Caco-2 (cell line): ENCODE results near the gene PSD2. TPM values are rescaled to one million over a fixed set of nuclear protein-coding genes. Genes with fewer than 3 reads are reported as not detected.

ENCODE experiments used
- BruUV-seq: library from RNA; stranded (reverse); fragments of 400-500 nt; replicated peaks from 2 replicates; lab custom pipeline; 2021; lab: Mats Ljungman, UMichigan
- CTCF ChIA-PET: fragments of 300-600 bp; sonication (Branson Sonifier 250); formaldehyde crosslinking; loops from one replicate; lab custom pipeline; 2022; ENCODE audit warnings: antibody characterized with exemption; lab: Charles Lee
- POLR2A ChIA-PET: fragments of 300-600 bp; sonication (Branson Sonifier 250); formaldehyde crosslinking; loops from one replicate; lab custom pipeline; 2022; ENCODE audit warnings: antibody characterized with exemption; lab: Charles Lee
- DNase-seq, 2 experiments: peaks; one replicate each; pipeline versions ENCODE4 v3.0.0 to v3.0.0-alpha.2; 2020 to 2022
- H3K27me3 ChIP-seq: replicated peaks from 2 replicates; pipeline ENCODE4 v1.6.0; 2011; ENCODE audit warnings: low read length; ENCODE audit not compliant: control insufficient read depth, insufficient read depth
- H3K36me3 ChIP-seq: 2 replicates; pipeline ENCODE4 v1.5.1; 2011; ENCODE audit warnings: low read length; ENCODE audit not compliant: control insufficient read depth, insufficient read depth
- H3K4me1 ChIP-seq: fragments of 250-450 bp; sonication (Bioruptor Pico); 2 replicates; pipeline ENCODE4 v1.5.1; 2020; ENCODE audit warnings: mild to moderate bottlenecking
- H3K4me3 ChIP-seq: 2 replicates; pipeline ENCODE4 v1.5.1; 2011; ENCODE audit warnings: low read depth, mild to moderate bottlenecking, control low read depth, low read length
- H3K9me3 ChIP-seq: fragments of 250-450 bp; sonication (Bioruptor Pico); 2 replicates; pipeline ENCODE4 v1.5.1; 2020; ENCODE audit warnings: mild to moderate bottlenecking, moderate library complexity
- H3K27ac Mint-ChIP-seq: one replicate; pipeline ENCODE4 v1.8.0; 2022; ENCODE audit warnings: mixed read lengths; ENCODE audit not compliant: unreplicated experiment
- H3K27me3 Mint-ChIP-seq: one replicate; pipeline ENCODE4 v1.8.0; 2022; ENCODE audit warnings: mixed read lengths; ENCODE audit not compliant: insufficient read depth, unreplicated experiment
- H3K36me3 Mint-ChIP-seq: one replicate; pipeline ENCODE4 v1.8.0; 2022; ENCODE audit warnings: mild to moderate bottlenecking, mixed read lengths; ENCODE audit not compliant: insufficient read depth, unreplicated experiment
- H3K4me1 Mint-ChIP-seq: one replicate; pipeline ENCODE4 v1.8.0; 2022; ENCODE audit warnings: low read depth, mixed read lengths; ENCODE audit not compliant: unreplicated experiment
- H3K4me3 Mint-ChIP-seq: one replicate; pipeline ENCODE4 v1.8.0; 2022; ENCODE audit warnings: mild to moderate bottlenecking, moderate library complexity, mixed read lengths; ENCODE audit not compliant: unreplicated experiment
- H3K9me3 Mint-ChIP-seq: one replicate; pipeline ENCODE4 v1.8.0; 2022; ENCODE audit warnings: mixed read lengths; ENCODE audit not compliant: unreplicated experiment
- intact Hi-C: fragments of 100-400 bp; cut with micrococcal nuclease; formaldehyde crosslinking; loops from one replicate; pipeline ENCODE4 v1.10.0; 2022; ENCODE audit not compliant: unreplicated experiment
- total RNA-seq: library from RNA; stranded (reverse); gene quantifications from 2 replicates; pipeline ENCODE4 v1.2.3, GENCODE V29; 2022
- TF ChIP-seq, protein P1 (sequence below), 2 experiments: fragments of 200-600 bp in 1 of 2; IDR thresholded peaks; 1 replicate in 1 of 2; 2 replicates in 1 of 2; pipeline versions ENCODE4 v1.5.1 to v1.8.0; 2011 to 2022; ENCODE audit warnings: antibody characterized with exemption in 1 of 2, control low read depth in 1 of 2, inconsistent platforms in 1 of 2, low read depth in 1 of 2, low read length in 1 of 2, mild to moderate bottlenecking in 1 of 2, moderate library complexity in 1 of 2; ENCODE audit not compliant: insufficient read depth in 1 of 2, severe bottlenecking in 1 of 2, unreplicated experiment in 1 of 2

The PSD2 gene
- total RNA-seq, 1 experiment from 2014 or later = 0.09 TPM

DNA sequence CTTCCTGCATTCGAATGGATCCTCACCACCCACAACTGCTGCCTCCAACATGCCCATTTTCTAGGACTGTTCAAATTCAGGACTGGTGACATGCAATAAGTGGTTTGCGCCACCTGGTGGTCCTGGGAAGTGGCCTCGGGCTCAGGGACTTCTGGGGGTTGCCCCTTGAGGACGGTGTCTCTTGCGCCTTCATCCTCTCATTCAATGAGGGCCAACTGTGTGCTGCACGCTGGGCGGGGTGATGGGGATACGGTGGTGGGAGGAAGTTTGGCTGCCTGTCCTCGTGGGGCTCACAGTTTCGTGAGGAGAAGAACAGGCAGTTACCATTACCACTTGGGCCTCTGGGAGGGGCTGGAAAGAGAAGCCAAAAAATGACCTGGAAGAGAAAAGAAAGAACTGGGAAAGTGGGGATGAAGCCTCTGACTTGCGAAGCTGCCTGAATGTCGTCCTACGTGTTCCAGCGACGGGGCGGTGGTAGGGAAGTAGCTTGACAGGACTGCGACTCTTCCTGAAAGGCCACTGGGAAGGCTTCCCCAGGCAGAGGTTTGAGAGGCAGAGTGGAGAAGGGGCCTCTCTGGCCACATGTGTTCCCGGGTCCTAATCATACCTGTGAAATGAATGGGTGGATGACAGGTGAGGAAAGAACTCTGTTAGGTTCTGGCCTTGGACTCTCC lies 49.0 kb downstream of the PSD2 start:
- ChIA-PET CTCF (interaction anchor here (1.1 to 1.5 kb wide), 2 partner anchors 57 to 58 kb away, joined by 4 to 6 read pairs; no protein-coding TSS in a partner anchor), POLR2A (no interaction called here)
- no peak overlapping the region for H3K4me3 Mint-ChIP-seq

DNA sequence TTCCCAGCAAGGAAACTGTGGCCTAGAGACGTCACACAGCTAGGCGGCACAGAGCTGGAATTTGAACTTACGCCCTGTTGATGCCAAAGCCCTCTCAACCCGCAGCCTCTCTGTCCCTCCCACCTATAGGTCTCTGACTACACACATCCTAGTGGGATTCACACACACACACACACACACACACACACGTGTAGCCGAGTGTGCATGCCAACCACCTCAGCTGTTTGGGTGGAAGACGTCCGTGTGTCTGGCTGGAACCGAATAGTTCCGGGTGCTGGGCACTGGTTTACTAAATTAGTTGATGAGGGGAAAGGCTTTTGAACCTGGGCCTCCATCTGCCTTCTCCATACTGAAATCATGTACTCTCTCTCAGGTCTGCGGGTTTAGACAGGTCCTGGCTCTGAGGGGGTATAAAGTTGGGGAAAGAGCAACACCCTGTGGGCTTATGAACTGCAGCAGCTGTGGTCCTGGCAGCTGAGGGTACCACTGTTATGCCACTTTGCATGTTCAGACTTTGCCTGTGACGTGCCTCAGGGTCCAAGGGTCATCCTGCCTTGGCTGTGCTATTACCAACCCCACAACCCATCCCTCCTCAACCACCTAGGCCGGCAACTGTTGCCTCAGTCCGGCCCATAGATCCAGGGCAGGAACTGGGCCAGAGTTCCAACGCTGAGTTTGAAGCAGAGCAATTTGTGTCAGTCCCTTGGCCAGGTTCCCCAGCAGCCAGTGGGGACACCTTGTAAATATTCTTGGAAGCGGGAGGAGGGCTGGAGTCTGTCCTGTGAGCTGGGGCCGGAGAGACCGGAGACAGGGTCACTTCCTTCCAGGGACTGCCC lies 50.5 kb downstream of the PSD2 start:
- DNase-seq = no peak
- ChIA-PET POLR2A (no interaction called here), CTCF (interaction anchor here (0.7 to 1.7 kb wide), 3 partner anchors 59 to 258 kb away, joined by 3 to 8 read pairs (median 4); no protein-coding TSS in a partner anchor)
- TF ChIP-seq, protein P1, sequence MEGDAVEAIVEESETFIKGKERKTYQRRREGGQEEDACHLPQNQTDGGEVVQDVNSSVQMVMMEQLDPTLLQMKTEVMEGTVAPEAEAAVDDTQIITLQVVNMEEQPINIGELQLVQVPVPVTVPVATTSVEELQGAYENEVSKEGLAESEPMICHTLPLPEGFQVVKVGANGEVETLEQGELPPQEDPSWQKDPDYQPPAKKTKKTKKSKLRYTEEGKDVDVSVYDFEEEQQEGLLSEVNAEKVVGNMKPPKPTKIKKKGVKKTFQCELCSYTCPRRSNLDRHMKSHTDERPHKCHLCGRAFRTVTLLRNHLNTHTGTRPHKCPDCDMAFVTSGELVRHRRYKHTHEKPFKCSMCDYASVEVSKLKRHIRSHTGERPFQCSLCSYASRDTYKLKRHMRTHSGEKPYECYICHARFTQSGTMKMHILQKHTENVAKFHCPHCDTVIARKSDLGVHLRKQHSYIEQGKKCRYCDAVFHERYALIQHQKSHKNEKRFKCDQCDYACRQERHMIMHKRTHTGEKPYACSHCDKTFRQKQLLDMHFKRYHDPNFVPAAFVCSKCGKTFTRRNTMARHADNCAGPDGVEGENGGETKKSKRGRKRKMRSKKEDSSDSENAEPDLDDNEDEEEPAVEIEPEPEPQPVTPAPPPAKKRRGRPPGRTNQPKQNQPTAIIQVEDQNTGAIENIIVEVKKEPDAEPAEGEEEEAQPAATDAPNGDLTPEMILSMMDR (IDR thresholded peaks at IDR 0.05; ENCODE audit: insufficient read depth in 1 of 2, low read depth in 1 of 2, low read length in 1 of 2, severe bottlenecking in 1 of 2, unreplicated experiment in 1 of 2) = no peak
- H3K4me3 Mint-ChIP-seq = no peak overlapping the region
- BruUV-seq = no TSS peak
- no peaks in the 10 kb centered on the region for H3K36me3 ChIP-seq
- no peak overlapping the region for H3K4me3 ChIP-seq
- H3K4me1 Mint-ChIP-seq = no peaks in the 10 kb centered on the region
- no peaks in the 10 kb centered on the region for H3K9me3 ChIP-seq
- intact Hi-C loops = no loop called here
- H3K27me3 Mint-ChIP-seq = peaks cover 19% of the 10 kb centered on the region
- H3K9me3 Mint-ChIP-seq = no peaks in the 10 kb centered on the region
- H3K36me3 Mint-ChIP-seq = no peaks in the 10 kb centered on the region
- no peaks in the 10 kb centered on the region for H3K4me1 ChIP-seq
- H3K27me3 ChIP-seq = peaks cover 1% of the 10 kb centered on the region; the same call in 1 of the 2 replicates
- no peak overlapping the region for H3K27ac Mint-ChIP-seq

More for the DNA sequence above, 49.0 kb downstream of the PSD2 start:
- TF ChIP-seq, protein P1 (IDR thresholded peaks at IDR 0.05; ENCODE audit: insufficient read depth in 1 of 2, low read depth in 1 of 2, low read length in 1 of 2, severe bottlenecking in 1 of 2, unreplicated experiment in 1 of 2) = peak; percentile 67 to 92
- DNase-seq = peak; percentile 84 to 85
- Mint-ChIP-seq H3K4me1 (no peaks in the 10 kb centered on the region), H3K27ac (no peak overlapping the region), H3K9me3 (no peaks in the 10 kb centered on the region), H3K36me3 (no peaks in the 10 kb centered on the region), H3K27me3 (peaks cover 15% of the 10 kb centered on the region)
- no peaks in the 10 kb centered on the region for H3K9me3 ChIP-seq
- H3K27me3 ChIP-seq = 0 out of 2 replicates have a peak, but pooled peaks cover 1% of the 10 kb centered on the region
- BruUV-seq = no TSS peak
- H3K4me3 ChIP-seq = no peak overlapping the region
- no peaks in the 10 kb centered on the region for H3K36me3 ChIP-seq
- H3K4me1 ChIP-seq = no peaks in the 10 kb centered on the region
- intact Hi-C loops = loop anchor here (1.0 kb wide), 3 partner anchors 37 to 124 kb away; no protein-coding TSS in a partner anchor

DNA sequence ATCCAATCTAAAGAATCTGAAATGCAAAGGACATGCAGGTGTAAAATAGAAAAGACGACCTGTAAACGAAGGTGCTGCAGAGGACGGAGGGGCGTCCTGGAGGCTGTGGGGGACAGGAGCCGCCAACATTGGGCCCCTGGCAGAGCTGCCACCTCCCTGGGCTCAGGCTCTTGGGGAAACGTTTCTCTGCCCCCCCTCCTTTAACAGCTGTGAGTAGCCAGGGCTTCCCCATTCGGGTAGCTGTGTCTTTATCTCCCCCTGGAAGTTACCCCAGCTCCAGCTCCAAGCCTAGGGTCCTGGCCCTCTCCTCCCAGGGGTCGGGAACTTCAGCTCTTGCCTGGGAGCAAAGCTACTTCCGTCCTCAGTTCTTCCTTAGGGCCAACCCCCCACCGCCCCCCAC lies 51.5 kb downstream of the PSD2 start:
- TF ChIP-seq, protein P1 (IDR thresholded peaks at IDR 0.05; ENCODE audit: insufficient read depth in 1 of 2, low read depth in 1 of 2, low read length in 1 of 2, severe bottlenecking in 1 of 2, unreplicated experiment in 1 of 2) = no peak
- CTCF ChIA-PET = interaction anchor here (0.6 to 1.7 kb wide), 3 partner anchors 59 to 1139 kb away, joined by 3 to 8 read pairs (median 4); no protein-coding TSS in a partner anchor
- Mint-ChIP-seq H3K4me3 (no peak overlapping the region), H3K27me3 (peaks cover 19% of the 10 kb centered on the region), H3K27ac (no peak overlapping the region), H3K9me3 (no peaks in the 10 kb centered on the region), H3K36me3 (no peaks in the 10 kb centered on the region), H3K4me1 (no peaks in the 10 kb centered on the region)
- no peaks in the 10 kb centered on the region for H3K9me3 ChIP-seq
- no peak for DNase-seq
- POLR2A ChIA-PET = no interaction called here
- peaks cover 1% of the 10 kb centered on the region; the same call in 1 of the 2 replicates for H3K27me3 ChIP-seq
- no peaks in the 10 kb centered on the region for H3K4me1 ChIP-seq
- intact Hi-C loops = no loop called here
- no TSS peak for BruUV-seq
- H3K4me3 ChIP-seq = no peak overlapping the region
- no peaks in the 10 kb centered on the region for H3K36me3 ChIP-seq
